DND-41 (cell line): ENCODE results near the gene THOP1.

Source experiments
- CTCF ChIP-seq: IDR thresholded peaks from 2 replicates; pipeline ENCODE4 v1.5.1; 2012; ENCODE audit warnings: borderline replicate concordance, low read length, moderate library complexity, mild to moderate bottlenecking; ENCODE audit not compliant: poor library complexity, severe bottlenecking; ENCODE audit errors: extremely low read depth
- EZH2 ChIP-seq: IDR thresholded peaks from 3 replicates; pipeline ENCODE4 v1.6.1; 2012; ENCODE audit warnings: borderline replicate concordance, low read depth, mild to moderate bottlenecking, moderate library complexity, low read length, inconsistent platforms; ENCODE audit not compliant: severe bottlenecking

- TF ChIP-seq CTCF = no peak
- TF ChIP-seq EZH2 = no peak
Measured at GRCh38 chr19:2755811-2756210, 29.5 kb upstream of the THOP1 start.
